GM18909 (cell line): ENCODE data around the gene FBN1.
A peak's percentile ranks its signal among the peaks of the same experiment; 100 is the strongest.

Experiments
- ATAC-seq: cut with Tn5 transposase; IDR thresholded peaks from one replicate; pipeline ENCODE4 v1.9.1; 2021; ENCODE audit warnings: mild to moderate bottlenecking; ENCODE audit not compliant: unreplicated experiment, poor library complexity

Gene FBN1

GRCh38 chr15:48625126-48625525, 20.4 kb downstream of the FBN1 start:
- no peak for ATAC-seq

- ATAC-seq, result no peak
Observed at GRCh38 chr15:48624700-48625099, 20.8 kb downstream of the FBN1 start.

GRCh38 chr15:48623456-48623855, 22.1 kb downstream of the FBN1 start:
- ATAC-seq, result no peak

GRCh38 chr15:48622237-48622636, 23.3 kb downstream of the FBN1 start:
- no peak for ATAC-seq

- no peak for ATAC-seq
Observed at GRCh38 chr15:48619446-48619845, 26.1 kb downstream of the FBN1 start.

GRCh38 chr15:48617619-48618018, 27.9 kb downstream of the FBN1 start:
- ATAC-seq, result no peak

GRCh38 chr15:48616216-48616615, 29.3 kb downstream of the FBN1 start:
- no peak for ATAC-seq

GRCh38 chr15:48614051-48614450, 31.5 kb downstream of the FBN1 start:
- ATAC-seq, result no peak

- ATAC-seq, result no peak
Observed at GRCh38 chr15:48609486-48609885, 36.0 kb downstream of the FBN1 start.

- no peak for ATAC-seq
Observed at GRCh38 chr15:48607846-48608245, 37.7 kb downstream of the FBN1 start.

- no peak for ATAC-seq
Observed at GRCh38 chr15:48604567-48604966, 40.9 kb downstream of the FBN1 start.

GRCh38 chr15:48603922-48604321, 41.6 kb downstream of the FBN1 start:
- ATAC-seq, result no peak

- ATAC-seq, result no peak
Observed at GRCh38 chr15:48603123-48603500, 42.4 kb downstream of the FBN1 start.

GRCh38 chr15:48602358-48603122, 43.0 kb downstream of the FBN1 start:
- no peak for ATAC-seq

- no peak for ATAC-seq
Observed at GRCh38 chr15:48601095-48601494, 44.4 kb downstream of the FBN1 start.

GRCh38 chr15:48596841-48597240, 48.7 kb downstream of the FBN1 start:
- no peak for ATAC-seq

GRCh38 chr15:48596415-48596814, 49.1 kb downstream of the FBN1 start:
- ATAC-seq, result peak; percentile 53

GRCh38 chr15:48595981-48596380, 49.5 kb downstream of the FBN1 start:
- peak; percentile 58 for ATAC-seq

- ATAC-seq, result no peak
Observed at GRCh38 chr15:48592933-48593332, 52.6 kb downstream of the FBN1 start.

GRCh38 chr15:48592221-48592731, 53.2 kb downstream of the FBN1 start:
- no peak for ATAC-seq

GRCh38 chr15:48590723-48591122, 54.8 kb downstream of the FBN1 start:
- ATAC-seq, result no peak

- no peak for ATAC-seq
Observed at GRCh38 chr15:48584812-48585563, 60.5 kb downstream of the FBN1 start.
